ENCODE data around the gene PPFIA4.
"Not testable (repeated sequence)": the region's sequence is repeated elsewhere in the genome, so short reads cannot be mapped to it uniquely, and the experiment has no call there.

The PPFIA4 gene

DNA sequence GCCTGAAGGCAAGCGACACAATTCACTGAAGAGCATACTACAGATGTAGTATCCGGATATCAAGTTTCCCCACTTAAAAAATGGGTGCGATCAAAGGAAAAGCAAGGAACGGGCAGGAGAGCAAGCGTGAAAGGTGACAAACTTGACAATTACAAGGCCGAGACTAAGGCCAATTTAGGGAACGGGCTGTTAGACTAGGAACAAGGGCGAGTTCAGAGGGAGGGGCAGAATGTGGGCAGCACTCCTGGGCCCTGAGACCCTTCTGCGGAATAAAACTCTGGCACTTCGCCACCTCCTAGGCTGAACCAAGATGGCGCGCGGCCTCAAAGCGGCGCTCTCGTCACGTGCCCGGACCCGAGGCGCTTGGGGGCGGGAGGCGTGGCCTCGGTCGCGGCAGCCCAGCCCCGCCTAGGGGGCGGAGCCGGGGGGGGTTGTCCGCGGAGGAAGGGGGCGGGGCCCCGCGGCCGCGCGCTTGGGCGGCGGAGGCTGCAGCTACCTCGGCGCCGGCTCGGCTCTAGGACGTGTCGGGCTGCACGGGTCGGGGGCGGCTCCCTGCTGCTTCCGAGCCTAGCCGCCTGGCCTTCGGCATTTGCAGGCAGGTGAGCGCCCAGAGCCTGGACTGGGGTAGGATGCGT is at the start of gene PPFIA4:
Gene PPFIA4, plus strand, starts transcription at position 461 of the 635 bp plus-strand sequence. CDS start 12,518 bp downstream, outside the sequence.
- DNase-seq (ENCODE audit: low spot score) = peak; percentile 89

DNA sequence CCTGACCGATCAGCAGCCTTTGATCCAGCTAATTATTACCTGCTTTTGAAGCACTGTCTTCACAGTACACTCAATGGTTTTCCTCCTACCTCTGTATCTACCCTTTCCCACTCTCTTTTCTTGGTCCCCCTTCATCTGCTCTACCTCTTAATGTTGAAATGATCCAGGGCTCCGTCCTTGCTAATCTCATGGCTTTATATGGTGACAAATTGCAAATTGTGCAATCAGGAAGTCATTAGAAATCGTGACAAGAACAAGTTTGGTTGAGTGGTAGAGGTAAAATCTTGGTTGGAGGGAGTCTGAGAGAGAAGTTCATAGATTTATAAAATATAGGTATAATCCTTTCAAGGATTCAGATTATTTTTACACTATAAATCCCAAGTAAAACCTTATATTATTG is 49.7 kb upstream of the PPFIA4 start:
- DNase-seq (ENCODE audit: low spot score) = no peak

DNA sequence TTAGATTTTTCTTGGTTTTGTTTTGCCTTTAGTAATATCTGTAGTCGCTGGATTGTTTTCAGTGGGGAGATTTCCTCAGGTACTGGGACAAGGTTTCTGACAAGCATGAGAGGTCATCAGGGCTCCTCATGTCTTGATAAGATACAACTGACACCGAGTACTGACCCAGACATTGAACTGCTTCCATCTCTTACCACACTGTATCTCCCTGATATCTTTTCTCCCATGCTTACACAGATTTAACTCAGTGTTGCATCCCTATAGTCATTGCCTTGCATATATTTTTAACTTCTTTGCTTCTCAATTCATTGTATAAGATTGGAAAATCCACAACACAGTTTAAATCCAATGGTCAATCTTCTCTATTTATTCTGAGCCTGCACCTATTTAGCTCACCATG is 46.8 kb upstream of the PPFIA4 start:
- DNase-seq (ENCODE audit: low spot score) = no peak

DNA sequence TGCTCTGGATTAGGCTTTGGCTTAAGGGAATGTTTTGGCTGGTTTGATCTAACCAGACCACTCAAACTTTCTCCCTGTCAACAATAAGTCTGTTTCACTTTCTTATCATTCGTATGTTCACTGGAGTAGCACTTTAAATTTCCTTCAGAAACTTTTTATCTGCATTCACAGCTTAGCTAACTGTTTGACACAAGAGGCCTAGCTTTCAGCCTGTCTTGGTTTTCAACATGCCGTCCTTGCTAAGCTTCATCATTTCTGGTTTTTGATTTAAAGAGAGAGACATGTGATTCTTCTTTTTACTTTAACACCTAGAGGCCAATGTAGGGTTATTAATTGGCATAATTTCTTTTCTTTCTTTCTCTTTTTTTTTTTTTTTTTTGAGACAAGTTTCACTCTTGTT is 44.4 kb upstream of the PPFIA4 start:
- DNase-seq (ENCODE audit: low spot score) = peak; percentile 28

DNA sequence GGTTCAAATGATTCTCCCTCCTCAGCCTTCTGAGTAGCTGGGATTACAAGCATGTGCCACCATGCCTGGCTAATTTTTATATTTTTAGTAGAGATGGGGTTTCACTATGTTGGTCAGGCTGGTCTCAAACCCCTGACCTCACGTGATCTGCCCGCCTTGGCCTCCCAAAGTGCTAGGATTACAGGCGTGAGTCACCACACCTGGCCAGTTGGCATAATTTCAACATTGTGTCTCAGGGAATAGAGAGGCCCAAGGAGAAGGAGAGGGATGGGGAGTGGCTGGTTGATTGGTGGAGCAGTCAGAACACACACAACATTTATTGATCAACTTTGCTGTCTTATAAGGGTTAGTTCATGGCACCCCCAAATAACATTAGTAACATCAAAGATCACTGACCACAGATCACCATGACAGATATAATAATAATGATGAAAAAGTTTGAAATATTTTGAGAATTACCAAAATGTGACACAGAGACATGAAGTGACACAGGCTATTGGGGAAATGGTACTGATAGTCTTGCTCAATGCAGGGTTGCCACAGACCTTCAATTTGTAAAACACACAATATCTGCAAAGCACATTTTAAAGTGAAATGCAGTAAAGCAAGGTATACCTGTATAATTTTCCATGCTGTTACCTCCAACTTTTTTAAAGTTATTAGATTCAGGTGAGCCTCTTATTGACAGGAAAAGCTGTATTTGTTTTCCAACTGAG is 43.4 kb upstream of the PPFIA4 start:
- DNase-seq (ENCODE audit: low spot score) = no peak

DNA sequence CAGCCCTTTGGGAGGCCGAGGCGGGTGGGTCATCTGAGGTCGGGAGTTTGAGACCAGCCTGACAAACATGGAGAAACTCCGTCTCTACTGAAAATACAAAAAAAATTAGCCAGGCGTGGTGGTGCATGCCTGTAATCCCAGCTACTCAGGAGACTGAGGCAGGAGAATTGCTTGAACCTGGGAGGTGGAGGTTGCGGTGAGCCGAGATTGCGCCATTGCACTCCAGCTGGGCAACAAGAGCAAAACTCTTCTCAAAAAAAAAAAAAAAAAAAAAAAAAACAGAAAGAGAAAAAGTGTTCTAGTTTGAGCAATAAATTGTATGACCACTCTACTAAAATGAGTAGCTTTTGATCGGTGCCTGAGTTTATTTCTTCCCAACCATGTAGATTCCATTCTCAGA is 40.2 kb upstream of the PPFIA4 start:
- DNase-seq (ENCODE audit: low spot score) = not testable (repeated sequence)

DNA sequence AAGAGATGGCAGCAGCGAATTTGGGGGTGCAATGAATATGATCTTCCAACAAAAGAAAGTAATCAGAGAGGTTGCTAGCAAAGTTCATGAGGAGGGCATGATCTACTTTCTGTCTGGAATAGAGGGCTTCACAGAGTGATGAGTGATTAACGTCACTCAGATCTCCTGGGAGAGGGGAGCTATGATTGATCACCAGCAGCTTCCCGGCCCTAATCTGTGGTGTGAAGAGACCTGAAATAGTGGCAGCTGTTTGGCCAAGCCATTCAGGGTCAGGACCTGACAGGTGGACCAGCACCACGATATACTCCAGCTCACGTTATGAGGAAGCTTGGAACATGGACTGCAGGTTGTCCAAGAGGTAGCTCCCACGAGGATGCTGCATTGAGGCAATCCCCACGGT is 39.0 kb upstream of the PPFIA4 start:
- DNase-seq (ENCODE audit: low spot score) = no peak

DNA sequence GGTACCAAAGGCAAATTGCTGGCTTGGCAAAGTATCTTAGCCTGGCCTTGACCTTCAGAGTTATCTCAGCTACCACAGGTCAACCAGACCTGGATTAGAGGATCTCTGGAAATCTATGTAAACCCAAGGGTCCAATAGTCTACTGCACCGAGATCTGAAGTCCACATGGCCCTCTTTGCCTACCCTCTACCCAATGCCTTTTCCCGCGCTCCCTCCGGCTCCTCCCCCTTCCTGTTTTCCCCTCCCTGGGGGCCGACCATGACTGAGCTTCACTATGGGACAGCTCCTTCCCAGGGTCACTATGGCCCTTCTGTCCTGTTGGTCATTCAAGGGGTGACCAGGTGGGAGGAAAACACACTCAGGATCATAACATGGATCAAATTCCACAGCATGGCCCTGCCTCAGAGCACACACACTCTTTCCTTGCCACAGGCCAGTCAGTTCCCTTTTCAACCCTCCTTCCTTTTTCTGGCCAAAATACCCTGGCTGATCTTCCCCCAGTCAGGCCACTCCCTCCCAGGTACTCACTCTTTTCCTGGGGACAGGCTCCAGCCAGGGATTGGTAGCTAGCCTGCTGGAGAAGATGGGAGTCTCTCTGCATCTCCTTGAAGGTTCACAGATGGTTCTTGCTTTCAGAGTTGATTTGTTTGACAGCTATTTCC is 38.2 kb upstream of the PPFIA4 start:
- DNase-seq (ENCODE audit: low spot score) = no peak

DNA sequence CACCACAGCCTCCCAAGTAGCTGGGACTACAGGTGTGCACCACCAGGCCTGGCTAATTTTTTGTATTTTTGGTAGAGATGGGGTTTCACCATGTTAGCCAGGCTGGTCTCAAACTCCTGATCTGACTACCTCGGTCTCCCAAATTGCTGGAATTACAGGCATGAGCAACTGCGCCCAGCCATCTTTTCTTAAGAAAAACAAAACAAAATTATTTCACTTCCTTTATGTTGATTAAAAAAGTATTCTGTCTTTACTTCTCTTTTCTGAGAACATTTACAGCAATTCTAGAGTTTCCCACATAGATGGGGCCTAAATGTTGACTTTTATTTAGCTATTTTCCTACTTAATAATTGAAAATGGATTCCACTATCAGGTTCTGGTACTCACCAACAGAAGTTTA is 36.4 kb upstream of the PPFIA4 start:
- no peak for DNase-seq (ENCODE audit: low spot score)

DNA sequence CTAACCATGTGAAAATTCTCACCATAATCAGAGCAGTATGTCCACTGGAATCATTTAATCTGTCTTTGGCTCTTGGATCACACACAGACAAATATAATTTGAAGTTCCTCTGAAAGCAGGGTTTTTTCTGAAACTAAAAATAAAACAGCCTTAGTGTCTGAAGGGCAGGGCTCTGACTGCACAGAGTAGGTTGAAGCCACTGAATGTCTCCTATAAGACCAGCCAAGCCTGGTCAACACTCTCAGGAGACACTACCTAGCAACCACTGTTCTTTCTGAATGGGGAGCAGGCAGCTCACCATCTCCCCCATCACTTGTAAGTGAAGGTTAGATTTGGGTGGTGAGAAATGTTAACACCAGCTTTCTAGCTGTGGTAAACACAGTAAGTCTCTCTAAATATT is 35.2 kb upstream of the PPFIA4 start:
- no peak for DNase-seq (ENCODE audit: low spot score)

DNA sequence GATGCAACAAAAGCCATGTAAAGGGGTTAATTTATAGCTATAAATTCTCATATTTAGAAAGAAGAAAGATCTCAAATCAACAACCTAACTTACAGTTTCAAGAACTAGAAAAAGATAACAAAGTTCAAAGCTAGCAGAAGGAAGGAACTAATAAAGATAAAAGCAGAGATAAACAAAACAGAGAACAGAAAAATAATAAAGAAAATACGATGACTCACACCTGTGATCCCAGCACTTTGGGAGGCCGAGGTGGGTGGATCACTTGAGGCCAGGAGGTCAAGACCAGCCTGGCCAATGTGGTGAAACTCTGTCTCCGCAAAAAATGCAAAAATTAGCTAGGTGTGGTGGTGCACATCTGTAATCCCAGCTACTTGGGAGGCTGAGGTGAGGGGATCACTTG is 31.5 kb upstream of the PPFIA4 start:
- no peak for DNase-seq (ENCODE audit: low spot score)

DNA sequence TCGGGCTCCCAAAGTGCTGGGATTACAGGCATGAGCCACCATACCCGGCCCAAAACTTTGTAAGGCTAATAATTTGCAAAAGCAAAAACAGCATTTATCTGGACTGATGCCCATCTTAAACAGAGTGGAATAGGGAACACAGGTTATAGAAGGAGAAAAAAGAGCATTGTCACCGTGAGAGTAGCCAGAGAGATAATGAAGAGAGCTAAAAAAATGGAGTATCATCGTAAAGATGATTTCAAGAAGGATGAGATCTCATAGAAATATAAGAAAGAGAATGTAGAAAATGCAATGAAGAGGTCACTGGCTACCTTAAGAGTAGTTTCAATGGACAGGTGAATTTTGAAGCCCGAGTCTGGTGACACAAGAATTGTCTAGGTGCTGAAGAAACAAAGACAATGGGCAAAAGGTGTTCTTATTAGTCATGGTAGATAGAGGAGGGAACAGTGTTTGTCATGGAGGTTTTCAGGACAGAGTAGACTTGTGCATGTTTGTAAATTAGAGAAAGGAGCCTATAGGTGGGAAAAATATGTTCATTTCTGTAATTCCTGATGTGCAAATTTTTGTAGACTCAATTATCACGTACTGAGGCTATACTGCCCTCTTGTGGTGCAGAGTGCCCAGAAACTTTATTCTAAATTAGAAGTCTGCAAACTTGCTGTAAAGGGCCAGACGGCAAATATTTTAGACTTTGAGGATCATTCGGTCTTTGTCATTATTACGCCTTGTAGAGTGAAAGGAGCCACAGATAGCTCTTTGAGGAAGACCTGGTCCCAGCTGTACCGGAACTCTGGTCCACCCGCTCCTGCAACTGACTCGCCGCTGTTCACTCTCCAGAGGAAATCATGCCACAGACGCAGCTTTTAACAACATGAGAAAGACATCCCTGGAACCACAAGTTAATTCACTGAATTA is 27.2 kb upstream of the PPFIA4 start:
- DNase-seq (ENCODE audit: low spot score) = peak; percentile 84

DNA sequence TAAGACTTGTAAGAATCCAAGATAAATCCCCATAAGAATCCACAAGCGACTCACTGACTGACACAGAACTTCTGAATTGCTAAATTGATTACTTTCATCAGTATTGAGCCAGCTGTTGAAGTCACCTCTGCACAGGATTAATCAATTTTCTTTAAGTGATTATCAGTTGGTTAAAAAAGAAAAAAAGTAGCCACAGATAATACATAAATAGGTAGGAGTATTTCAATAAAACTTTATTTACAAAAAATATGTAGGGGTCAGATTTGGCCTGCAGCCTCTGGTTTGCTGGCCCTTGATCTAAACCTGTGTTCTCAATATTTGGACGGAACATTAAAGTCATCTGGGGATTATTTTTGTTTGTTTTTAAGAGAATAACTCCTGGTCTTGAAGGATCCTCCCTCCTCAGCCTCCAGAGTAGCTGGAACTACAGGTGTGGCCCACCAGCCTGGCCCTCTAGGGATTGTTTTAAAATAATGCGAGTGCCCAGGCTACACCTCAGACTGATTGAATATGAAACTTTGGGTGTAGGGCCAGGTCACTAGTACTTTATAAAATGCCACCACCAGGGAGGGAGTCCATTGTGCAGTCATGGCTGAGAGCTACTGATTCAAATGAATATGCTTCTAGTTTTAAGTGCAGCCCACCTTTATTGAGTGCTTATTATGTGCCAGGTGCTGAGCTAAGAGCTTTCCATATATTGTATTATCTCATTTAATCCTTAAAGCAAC is 25.9 kb upstream of the PPFIA4 start:
- DNase-seq (ENCODE audit: low spot score) = no peak

DNA sequence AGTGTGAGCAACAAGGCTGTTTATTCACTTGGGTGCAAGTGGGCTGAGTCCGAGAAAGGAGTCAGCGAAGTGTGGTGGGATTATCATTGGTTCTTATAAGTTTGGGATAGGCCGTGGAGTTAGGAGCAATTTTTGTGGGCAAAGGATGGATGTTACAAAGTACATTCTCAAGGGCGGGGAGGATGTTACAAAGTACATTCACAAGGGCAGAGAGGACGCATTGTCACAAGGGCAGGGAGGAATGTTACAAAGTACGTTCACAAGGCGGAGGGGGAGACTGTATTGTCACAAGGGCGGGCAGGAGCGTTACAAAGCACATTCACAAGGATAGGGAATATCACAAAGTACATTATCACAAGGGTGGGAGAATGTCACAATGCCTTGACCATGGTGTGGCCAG is 24.3 kb upstream of the PPFIA4 start:
- no peak for DNase-seq (ENCODE audit: low spot score)

DNA sequence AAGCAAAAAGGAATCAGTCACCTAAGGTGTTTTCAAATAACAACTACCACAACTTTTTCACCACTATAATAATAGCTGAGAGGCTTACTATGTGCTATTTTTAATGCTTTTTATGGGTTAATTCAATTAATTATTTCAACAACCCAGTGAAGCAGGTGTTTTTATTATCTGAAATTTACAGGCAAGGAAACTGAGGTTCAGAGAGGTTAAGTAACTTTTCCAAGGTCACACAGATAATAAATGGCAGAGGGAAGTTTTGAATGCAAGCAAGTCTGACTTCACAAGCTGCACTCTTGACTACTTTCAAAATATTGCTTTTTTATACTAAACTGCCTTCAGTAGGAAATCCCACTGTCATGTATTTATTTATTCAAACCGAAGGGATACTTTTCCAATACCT is 23.3 kb upstream of the PPFIA4 start:
- no peak for DNase-seq (ENCODE audit: low spot score)

DNA sequence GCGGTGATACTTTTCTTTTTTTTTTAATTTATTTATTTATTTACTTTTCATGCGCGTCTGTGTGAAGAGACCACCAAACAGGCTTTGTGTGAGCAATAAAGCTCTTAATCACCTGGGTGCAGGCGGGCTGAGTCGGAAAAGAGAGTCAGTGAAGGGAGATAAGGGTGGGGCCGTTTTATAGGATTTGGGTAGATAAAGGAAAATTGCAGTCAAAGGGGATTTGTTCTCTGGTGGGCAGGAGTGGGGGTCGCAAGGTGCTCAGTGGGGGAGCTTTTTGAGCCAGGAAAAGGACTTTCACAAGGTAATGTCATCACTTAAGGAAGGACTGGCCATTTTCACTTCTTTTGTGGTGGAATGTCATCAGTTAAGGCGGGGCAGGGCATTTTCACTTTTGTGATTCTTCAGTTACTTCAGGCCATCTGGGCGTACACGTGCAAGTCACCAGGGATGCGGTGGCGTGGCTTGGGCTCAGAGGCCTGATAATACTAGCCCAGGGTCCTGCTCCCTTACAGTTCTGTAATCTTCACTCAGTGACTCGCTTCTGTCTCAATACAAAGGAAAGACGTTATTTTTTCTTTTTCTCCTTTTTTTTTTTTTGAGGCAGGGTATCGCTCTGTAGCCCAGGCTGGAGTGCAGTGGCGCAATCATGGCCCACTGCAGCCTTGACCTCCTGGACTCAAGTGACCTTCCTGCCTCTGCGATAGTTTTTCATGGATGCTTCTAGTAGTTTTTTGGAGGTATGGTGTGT is 20.7 kb upstream of the PPFIA4 start:
- DNase-seq (ENCODE audit: low spot score) = peak; percentile 69

DNA sequence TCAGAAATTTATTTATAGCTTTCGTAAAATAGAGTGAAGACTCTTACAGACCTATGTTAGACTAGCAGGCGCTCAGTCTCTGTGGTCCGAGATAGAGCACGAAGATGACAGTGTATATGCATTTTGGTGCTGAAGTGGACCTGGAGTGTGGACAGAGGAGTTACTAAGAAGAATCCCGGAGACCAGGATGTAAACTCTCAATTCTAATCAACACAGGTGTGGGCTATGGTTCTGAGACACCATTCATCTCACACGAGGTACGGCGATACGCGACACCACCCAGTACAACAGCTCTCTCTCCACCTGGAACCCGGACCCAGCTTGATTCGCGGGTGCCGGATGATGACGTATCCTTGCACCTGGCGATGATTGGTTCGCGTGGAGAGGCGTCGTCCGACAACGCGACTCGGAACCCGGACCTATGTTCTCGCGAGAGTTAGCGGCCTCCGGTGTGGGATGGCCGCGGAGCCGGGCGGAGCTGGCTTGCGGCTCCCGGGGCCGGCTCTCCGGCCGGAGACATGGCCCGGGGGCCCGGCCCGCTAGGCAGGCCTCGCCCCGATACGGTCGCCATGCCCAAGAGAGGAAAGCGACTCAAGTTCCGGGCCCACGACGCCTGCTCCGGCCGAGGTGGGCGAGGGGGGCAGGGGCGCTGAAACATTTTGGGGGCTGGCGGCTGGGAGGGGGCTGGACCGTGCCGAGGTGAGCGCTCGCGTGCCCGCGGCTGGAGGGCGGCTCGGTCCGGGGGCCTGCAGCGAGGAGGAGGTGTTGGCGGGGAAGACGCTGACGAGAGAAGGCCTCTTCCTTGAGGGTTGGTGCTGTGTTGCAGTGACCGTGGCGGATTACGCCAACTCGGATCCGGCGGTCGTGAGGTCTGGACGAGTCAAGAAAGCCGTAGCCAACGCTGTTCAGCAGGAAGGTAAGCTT is 19.1 kb upstream of the PPFIA4 start, which contains the start of gene TMEM183A:
Gene TMEM183A, plus strand, starts transcription at position 427 of the 924 bp plus-strand sequence. Its CDS starts 92 bp downstream, at position 519.
- DNase-seq (ENCODE audit: low spot score) = peak; percentile 98

DNA sequence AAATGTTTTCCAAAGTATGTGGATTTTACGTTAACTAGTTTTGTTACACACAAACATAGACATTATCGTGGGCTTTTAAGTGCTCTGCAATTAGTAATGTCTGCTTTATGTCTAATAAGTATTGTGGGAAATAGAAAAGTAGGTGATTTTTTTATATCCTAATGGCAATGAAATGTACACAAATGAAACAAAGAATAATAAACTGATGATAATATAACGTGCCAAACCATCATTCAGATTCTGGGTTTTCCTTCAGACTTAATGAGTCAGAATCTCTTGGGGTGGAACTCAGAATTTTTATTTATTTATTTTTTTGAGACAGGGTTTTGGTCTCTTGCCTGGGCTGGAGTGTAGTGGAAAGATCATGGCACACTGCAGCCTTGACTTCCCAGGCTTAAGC is 17.1 kb upstream of the PPFIA4 start:
- no peak for DNase-seq (ENCODE audit: low spot score)

DNA sequence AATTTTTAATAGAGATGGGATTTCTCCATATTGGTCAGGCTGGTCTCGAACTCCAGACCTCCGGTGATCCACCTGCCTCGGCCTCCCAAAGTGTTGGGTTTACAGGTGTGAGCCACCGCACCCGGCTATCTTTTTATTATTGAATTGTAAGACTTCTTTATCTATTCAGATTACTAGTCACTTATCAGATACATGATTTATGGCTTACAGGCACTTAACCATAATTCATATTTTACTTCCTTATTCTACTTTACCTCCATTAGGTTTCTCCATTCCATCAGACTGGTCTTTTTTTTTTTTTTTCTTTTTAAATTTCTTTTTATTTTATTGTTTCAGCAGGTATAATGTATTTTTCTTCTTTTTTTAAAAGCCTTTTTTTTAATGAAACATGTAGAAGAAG is 14.7 kb upstream of the PPFIA4 start:
- no peak for DNase-seq (ENCODE audit: low spot score)

DNA sequence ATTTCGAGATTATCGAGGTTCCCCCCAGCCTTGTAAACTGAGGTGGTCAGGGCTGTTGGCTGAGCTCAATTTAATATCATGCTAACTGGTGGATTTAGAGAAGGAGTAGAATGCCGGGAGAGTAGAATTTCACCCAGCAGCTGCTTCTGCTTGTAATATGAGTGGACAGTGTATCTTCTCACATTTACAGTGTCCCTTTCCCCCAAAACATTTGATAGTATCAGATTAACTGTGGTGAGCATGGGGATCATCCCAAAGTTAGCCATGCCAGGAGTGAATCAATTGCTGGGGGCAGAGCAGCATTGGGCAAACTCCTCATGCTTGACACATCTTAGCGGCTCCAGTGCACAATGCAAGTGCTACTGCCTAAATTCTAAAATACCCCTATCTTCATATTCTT is 9.2 kb upstream of the PPFIA4 start:
- DNase-seq (ENCODE audit: low spot score) = no peak

Data from hematopoietic multipotent progenitor cell treated with erythropoietin and hydrocortisone succinate and interleukin-3 and kit ligand, for 15 days (in vitro differentiated cells).